H9 (cell line): ENCODE measurements around the gene LRP2. TPM values are rescaled to one million over a fixed set of nuclear protein-coding genes. Genes with fewer than 3 reads are reported as not detected.

Source experiments
- DNase-seq: peaks from one replicate; pipeline ENCODE4 v3.0.0-alpha.2; 2017
- H2AFZ ChIP-seq: one replicate; pipeline ENCODE4 v1.6.1; 2013; ENCODE audit warnings: mild to moderate bottlenecking, low read length, control low read depth, moderate library complexity
- H2AK5ac ChIP-seq: 2 replicates; pipeline ENCODE4 v1.6.1; 2013; ENCODE audit warnings: low read length, control low read depth, mixed read lengths; ENCODE audit not compliant: insufficient read length
- H2BK120ac ChIP-seq: one replicate; pipeline ENCODE4 v1.6.1; 2013; ENCODE audit warnings: low read depth, mild to moderate bottlenecking, low read length, control low read depth, inconsistent platforms; ENCODE audit not compliant: poor library complexity, severe bottlenecking
- H2BK12ac ChIP-seq: 2 replicates; pipeline ENCODE4 v1.6.1; 2013; ENCODE audit warnings: low read length, control low read depth, mixed read lengths, low read depth; ENCODE audit not compliant: insufficient read length
- H2BK15ac ChIP-seq: 2 replicates; pipeline ENCODE4 v1.6.1; 2013; ENCODE audit warnings: low read depth, low read length, control low read depth
- H2BK20ac ChIP-seq: one replicate; pipeline ENCODE4 v1.6.1; 2013; ENCODE audit warnings: low read depth, mild to moderate bottlenecking, low read length, control low read depth, inconsistent platforms; ENCODE audit not compliant: poor library complexity, severe bottlenecking
- H2BK5ac ChIP-seq: 2 replicates; pipeline ENCODE4 v1.6.1; 2013; ENCODE audit warnings: low read length, control low read depth, mixed read lengths; ENCODE audit not compliant: insufficient read length
- H3K14ac ChIP-seq: 2 replicates; pipeline ENCODE4 v1.6.1; 2013; ENCODE audit warnings: low read length, control low read depth; ENCODE audit not compliant: insufficient read depth
- H3K18ac ChIP-seq: 2 replicates; pipeline ENCODE4 v1.6.1; 2013; ENCODE audit warnings: low read depth, mild to moderate bottlenecking, mixed read lengths, low read length, control low read depth; ENCODE audit not compliant: insufficient read length
- H3K23ac ChIP-seq: 2 replicates; pipeline ENCODE4 v1.6.1; 2013; ENCODE audit warnings: low read length, control low read depth, mixed read lengths, low read depth; ENCODE audit not compliant: insufficient read length
- H3K23me2 ChIP-seq: 2 replicates; pipeline ENCODE4 v1.6.1; 2013; ENCODE audit warnings: low read depth, mild to moderate bottlenecking, mixed read lengths, low read length, control low read depth; ENCODE audit not compliant: insufficient read length, poor library complexity, severe bottlenecking
- H3K27ac ChIP-seq: 2 replicates; pipeline ENCODE4 v1.5.1; 2013; ENCODE audit warnings: low read length, control low read depth, mixed read lengths, low read depth; ENCODE audit not compliant: insufficient read length
- H3K27me3 ChIP-seq: 2 replicates; pipeline ENCODE4 v1.6.1; 2013; ENCODE audit warnings: low read length, control low read depth, inconsistent platforms; ENCODE audit not compliant: insufficient read depth
- H3K4ac ChIP-seq: 2 replicates; pipeline ENCODE4 v1.6.1; 2013; ENCODE audit warnings: low read depth, mild to moderate bottlenecking, control low read depth, inconsistent platforms, low read length, moderate library complexity
- H3K4me1 ChIP-seq: 2 replicates; pipeline ENCODE4 v1.6.1; 2013; ENCODE audit warnings: low read length, control low read depth, inconsistent platforms; ENCODE audit not compliant: insufficient read depth
- H3K4me2 ChIP-seq: 2 replicates; pipeline ENCODE4 v1.6.1; 2013; ENCODE audit warnings: low read length, control low read depth, mixed read lengths; ENCODE audit not compliant: insufficient read length, insufficient read depth
- H3K56ac ChIP-seq: 2 replicates; pipeline ENCODE4 v1.6.1; 2013; ENCODE audit warnings: low read depth, mild to moderate bottlenecking, mixed read lengths, low read length, control low read depth; ENCODE audit not compliant: insufficient read length
- H3K79me1 ChIP-seq: 2 replicates; pipeline ENCODE4 v1.6.1; 2013; ENCODE audit warnings: low read depth, mild to moderate bottlenecking, moderate library complexity, low read length, control low read depth, inconsistent platforms; ENCODE audit not compliant: insufficient read depth, poor library complexity, severe bottlenecking
- H3K79me2 ChIP-seq: 2 replicates; pipeline ENCODE4 v1.6.1; 2013; ENCODE audit warnings: low read length, control low read depth, inconsistent platforms; ENCODE audit not compliant: insufficient read depth
- H3K9ac ChIP-seq: 2 replicates; pipeline ENCODE4 v1.6.1; 2013; ENCODE audit warnings: low read length, control low read depth, mixed read lengths; ENCODE audit not compliant: insufficient read length; ENCODE audit errors: extremely low read depth
- H3K9me3 ChIP-seq: one replicate; pipeline ENCODE4 v1.6.1; 2013; ENCODE audit warnings: low read depth, low read length, inconsistent platforms; ENCODE audit not compliant: control insufficient read depth
- H3T11ph ChIP-seq: one replicate; pipeline ENCODE4 v1.6.1; 2013; ENCODE audit warnings: mild to moderate bottlenecking, low read length, control low read depth, inconsistent platforms
- H4K20me1 ChIP-seq: one replicate; pipeline ENCODE4 v1.6.1; 2013; ENCODE audit not compliant: control insufficient read depth, insufficient read length, insufficient read depth
- H4K5ac ChIP-seq: 2 replicates; pipeline ENCODE4 v1.6.1; 2013; ENCODE audit warnings: low read depth, mild to moderate bottlenecking, mixed read lengths, low read length, control low read depth; ENCODE audit not compliant: insufficient read length
- H4K8ac ChIP-seq: replicated peaks from 2 replicates; pipeline ENCODE4 v1.6.1; 2013; ENCODE audit warnings: low read length, control low read depth, mixed read lengths, low read depth; ENCODE audit not compliant: insufficient read length
- H4K91ac ChIP-seq: 2 replicates; pipeline ENCODE4 v1.6.1; 2013; ENCODE audit warnings: low read depth, mild to moderate bottlenecking, moderate library complexity, mixed read lengths, low read length, control low read depth; ENCODE audit not compliant: insufficient read length
- H3K27ac Mint-ChIP-seq, 3 experiments: 2 replicates in 2 of 3; 3 replicates in 1 of 3; pipeline ENCODE4 v1.8.0; 2020 to 2021; ENCODE audit warnings: mixed read lengths in 3 of 3, mild to moderate bottlenecking in 1 of 3, moderate library complexity in 1 of 3
- H3K27me3 Mint-ChIP-seq: 2 replicates; pipeline ENCODE4 v1.8.0; 2021; ENCODE audit warnings: low read depth, mild to moderate bottlenecking, moderate library complexity, mixed read lengths
- H3K36me3 Mint-ChIP-seq, 3 experiments: 2 replicates in 2 of 3; 3 replicates in 1 of 3; pipeline ENCODE4 v1.8.0; 2020 to 2021; ENCODE audit warnings: low read depth in 3 of 3, mixed read lengths in 3 of 3; ENCODE audit not compliant: insufficient read depth in 1 of 3
- H3K4me1 Mint-ChIP-seq, 2 experiments: 2 replicates each; pipeline ENCODE4 v1.8.0; 2020; ENCODE audit warnings: mixed read lengths in 2 of 2
- H3K4me3 Mint-ChIP-seq, 2 experiments: 2 replicates in 1 of 2; 3 replicates in 1 of 2; pipeline ENCODE4 v1.8.0; 2020 to 2021; ENCODE audit warnings: mild to moderate bottlenecking in 2 of 2, mixed read lengths in 2 of 2, moderate library complexity in 1 of 2
- H3K9me3 Mint-ChIP-seq, 2 experiments: 2 replicates in 1 of 2; 3 replicates in 1 of 2; pipeline ENCODE4 v1.8.0; 2020; ENCODE audit warnings: mild to moderate bottlenecking in 2 of 2, mixed read lengths in 2 of 2, moderate library complexity in 1 of 2
- CTCF ChIP-seq: fragments of 200-600 bp; sonication (generic); conservative IDR thresholded peaks from 3 replicates; pipeline ENCODE4 v1.8.0; 2021; ENCODE audit warnings: antibody characterized with exemption, mild to moderate bottlenecking
- WGBS: extraction: QIAGEN DNeasy Blood & Tissue Kit; methylation state at CpG from one replicate; pipeline ENCODE4 v1.1.7; 2013; ENCODE audit warnings: missing lambda C conversion rate, low lambda C conversion rate, mixed read lengths; ENCODE audit not compliant: insufficient read length; ENCODE audit errors: extremely low coverage; 5-methylcytosine and 5-hydroxymethylcytosine counted together
- total RNA-seq: library from RNA; stranded (reverse); gene quantifications from 2 replicates; pipeline ENCODE4 v1.2.1, GENCODE V29; 2021

The LRP2 gene
- total RNA-seq, 1 experiment from 2014 or later, result 1.4 TPM

DNA sequence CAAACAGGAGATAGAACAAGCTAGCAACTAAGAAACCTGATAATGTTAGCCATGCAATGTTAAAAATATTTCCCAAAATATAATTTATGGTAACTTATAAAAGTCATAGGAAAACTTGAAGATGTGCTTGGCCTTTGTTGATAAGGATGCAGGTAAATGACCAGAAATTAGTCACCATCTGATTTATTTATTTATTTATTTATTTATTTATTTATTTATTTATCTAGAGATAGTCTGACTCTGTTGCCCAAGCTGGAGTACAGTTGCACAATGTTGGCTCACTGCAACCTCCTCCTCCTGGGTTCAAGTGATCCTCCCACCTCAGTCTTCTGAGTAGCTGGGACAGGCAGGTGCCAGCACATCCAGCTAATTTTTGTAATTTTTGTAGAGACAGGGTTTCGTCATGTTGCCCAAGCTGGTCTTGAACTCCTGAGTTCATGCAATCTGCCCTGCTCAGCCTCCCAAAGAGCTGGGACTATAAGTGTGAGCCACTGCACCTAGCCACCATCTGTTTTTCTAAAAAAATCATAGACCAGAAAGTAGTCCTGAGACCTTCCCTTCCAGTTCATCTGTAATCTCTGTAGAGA lies 183.4 kb downstream of the LRP2 start:
- Histone ChIP-seq H3K9me3 (no peaks in the 10 kb centered on the region), H2BK15ac (no peak overlapping the region), H3K79me2 (no peaks in the 10 kb centered on the region), H2BK20ac (no peak overlapping the region), H3K4ac (no peak overlapping the region), H3K79me1 (no peaks in the 10 kb centered on the region), H3K4me2 (no peak overlapping the region), H2BK5ac (no peak overlapping the region), H3K27ac (no peak overlapping the region), H4K5ac (no peak overlapping the region), H4K8ac (no peak overlapping the region), H3K56ac (no peak overlapping the region), H3T11ph (no peak overlapping the region), H3K9ac (no peak overlapping the region), H3K18ac (no peak overlapping the region), H3K27me3 (no peaks in the 10 kb centered on the region), H2AK5ac (no peak overlapping the region), H4K20me1 (no peaks in the 10 kb centered on the region), H3K23me2 (no peaks in the 10 kb centered on the region), H3K23ac (no peak overlapping the region), H3K14ac (no peak overlapping the region), H2BK12ac (no peak overlapping the region), H2BK120ac (no peak overlapping the region), H3K4me1 (no peaks in the 10 kb centered on the region; the same call in 1 of the 2 replicates), H2AFZ (no peak overlapping the region), H4K91ac (no peak overlapping the region)
- no peak overlapping the region for H3K4me3 Mint-ChIP-seq
- no CpG with 5 or more reads among the region's 1 CpG for WGBS
- peaks cover 2% of the 10 kb centered on the region; the same call in 1 of the 2 replicates for H3K27me3 Mint-ChIP-seq
- no peaks in the 10 kb centered on the region for H3K9me3 Mint-ChIP-seq
- no peak for DNase-seq
- no peaks in the 10 kb centered on the region for H3K4me1 Mint-ChIP-seq
- H3K27ac Mint-ChIP-seq, result no peak overlapping the region
- TF ChIP-seq CTCF, result no peak
- no peaks in the 10 kb centered on the region for H3K36me3 Mint-ChIP-seq
